Measurements from ENCODE around the gene LHX2.

LHX2 gene

DNA sequence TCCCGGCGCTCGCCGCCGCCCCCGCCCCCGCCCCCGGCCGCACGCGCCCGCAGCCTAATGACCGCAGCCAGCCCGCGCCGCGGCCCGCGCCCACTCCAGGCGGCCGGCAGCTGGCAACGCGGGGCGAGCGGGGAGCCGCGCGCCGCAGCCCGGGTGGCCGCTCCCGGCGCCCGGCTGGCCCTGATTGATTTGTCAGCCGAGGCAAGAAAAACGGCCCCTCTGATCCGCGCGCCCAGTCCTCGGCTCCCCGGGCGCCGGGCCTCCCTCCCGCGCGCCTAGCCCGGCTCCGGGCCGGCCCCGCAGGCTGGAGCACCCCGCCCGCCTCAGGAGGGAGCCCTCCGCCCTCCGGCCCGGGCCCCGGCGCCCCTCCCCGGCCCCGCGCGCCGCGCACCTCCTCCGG, 11.9 kb upstream of the LHX2 start:
- DNase-seq (ENCODE audit: low read depth) = no peak

DNA sequence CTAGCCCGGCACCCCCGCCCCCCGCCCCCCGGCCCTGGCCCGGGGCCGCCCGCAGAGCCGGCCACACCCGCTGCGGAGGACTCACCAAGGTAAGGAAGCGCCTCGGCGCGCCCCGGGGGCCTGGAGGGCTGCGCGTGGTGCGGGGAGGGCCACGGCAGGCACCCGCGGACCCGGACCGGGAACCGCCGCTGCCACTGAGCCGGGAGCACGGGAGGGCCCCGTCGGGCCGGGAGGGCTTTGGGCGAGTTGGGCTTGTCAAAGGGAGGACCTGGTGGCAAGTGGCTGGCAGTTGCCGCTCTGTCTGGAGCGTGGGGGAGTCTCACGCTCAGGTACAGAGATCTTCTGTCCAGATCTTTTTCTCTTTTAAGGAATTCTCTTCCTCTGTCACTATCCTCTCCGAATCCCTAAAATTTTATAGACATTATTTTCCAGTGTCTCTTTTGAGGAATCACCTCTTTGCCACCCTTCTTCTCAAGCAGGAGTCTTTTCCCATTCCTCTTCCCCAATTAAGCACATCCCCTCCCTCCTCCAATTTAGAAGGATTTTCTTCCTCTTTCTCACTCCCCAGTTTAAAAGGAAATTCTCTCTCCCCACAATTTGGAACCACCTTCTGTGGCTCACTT, 11.3 kb upstream of the LHX2 start:
- DNase-seq (ENCODE audit: low read depth) = no peak

DNA sequence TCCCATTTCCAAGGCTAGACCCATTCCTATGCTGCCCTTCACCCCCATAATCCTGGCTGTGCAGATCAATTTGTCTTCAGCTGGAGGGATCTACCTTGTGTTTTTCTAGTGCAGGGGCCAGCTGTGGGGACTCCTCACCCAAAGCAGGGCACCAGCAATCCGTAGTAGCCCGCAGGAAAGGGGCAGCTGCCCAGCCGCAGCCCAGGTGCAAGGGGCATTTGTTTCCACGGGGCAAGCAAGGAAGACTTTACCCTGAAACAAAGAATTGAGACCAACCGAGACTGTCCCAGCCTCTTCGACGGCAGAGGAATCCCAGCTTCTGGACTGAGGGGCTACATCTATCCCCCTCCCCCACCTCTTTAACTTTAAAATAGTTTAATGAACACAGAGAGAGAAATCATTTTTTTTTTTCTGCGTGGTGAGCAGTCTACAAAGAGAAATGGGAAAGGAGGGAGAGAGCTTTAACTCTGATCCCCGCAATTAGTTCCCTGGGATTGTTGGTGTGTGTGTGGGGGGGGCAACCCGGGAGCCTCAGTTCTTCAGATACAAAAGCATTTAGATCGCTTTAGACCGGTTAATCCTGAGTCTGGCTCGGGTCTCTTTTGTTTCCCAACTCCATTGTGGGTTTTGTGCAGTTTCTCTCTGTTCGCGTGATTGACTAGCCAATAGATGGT, 10.6 kb upstream of the LHX2 start:
- DNase-seq (ENCODE audit: low read depth) = no peak

DNA sequence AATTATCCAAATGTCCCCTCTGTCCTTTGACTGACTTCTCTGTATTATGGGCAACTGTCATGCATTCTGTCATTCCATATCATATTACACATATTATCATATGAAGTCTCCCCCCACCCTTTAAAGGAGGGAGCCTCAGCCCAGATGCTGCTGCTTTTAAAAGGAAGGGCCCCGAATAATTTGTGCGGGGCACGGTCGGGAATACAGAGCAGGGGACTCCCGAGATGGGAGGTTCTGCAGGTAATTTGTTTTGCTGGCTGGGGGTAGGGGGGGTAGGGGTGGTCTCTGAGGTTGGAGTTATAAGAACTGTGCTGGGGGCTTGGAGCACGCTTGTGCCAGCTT, 10.1 kb upstream of the LHX2 start:
- no peak for DNase-seq (ENCODE audit: low read depth)

DNA sequence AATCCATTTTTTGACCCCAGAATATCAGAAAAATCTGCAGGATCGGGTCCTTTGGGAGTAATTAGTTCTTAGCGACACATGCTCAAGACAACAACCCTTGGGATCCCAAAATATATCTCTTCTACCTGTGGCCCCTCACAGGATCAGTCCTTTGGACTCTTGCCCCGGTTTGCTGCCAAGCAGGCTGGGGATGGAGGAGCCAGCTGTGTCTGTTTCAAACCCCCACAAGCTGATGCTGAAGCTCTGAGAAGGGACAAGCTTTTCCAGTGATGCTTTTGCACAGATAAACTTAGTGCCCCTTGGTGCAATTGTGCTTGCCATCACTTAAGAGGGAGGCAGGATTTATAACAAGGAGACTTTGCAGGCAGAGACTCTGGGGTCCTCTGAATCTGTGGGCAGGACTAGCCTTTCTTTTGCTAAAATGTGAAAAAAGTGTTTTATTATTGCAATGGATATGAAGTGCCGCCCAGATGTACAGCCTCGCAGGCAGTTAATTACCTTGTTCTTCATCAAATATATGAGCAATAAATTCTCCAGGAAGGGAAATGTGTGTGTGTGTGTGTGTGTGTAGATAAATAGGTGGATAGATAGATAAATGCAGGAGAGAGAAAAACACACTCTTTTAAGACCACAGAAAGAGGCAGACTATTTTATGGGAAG, 9.6 kb upstream of the LHX2 start:
- DNase-seq (ENCODE audit: low read depth) = no peak

DNA sequence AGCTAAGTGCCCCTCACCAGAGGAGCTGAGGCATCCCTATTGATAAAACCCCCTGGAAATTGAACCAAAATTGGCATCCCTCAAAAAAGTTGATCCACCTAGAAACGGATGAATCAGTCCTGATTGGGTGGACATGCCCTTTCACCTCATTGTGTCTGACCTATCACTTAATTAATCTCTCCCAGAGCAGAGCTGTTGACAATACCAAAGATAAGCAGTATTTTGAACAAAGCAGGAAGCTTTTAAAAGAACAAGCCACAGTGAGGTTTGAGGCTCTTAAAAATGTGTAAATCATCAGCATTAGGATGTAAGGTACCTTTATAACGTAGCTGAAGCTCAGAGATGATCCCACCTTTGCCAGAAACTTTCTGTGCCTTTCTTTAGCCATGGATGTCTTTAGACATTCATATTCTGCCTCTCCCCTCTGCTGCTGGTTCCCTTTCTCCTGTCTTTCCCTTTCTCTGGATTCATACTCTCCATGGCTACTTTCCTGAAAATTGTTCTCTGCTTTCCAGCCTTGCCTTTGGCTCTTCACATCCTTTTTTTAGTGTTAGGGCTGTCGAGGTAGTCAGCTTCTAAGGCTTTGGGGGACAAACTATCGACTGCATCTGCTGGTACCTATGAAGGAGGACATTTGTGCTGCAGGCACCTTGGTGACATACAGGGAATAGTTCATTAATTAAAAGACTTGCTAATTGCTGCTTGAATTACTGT, 7.8 kb upstream of the LHX2 start:
- DNase-seq (ENCODE audit: low read depth) = no peak

DNA sequence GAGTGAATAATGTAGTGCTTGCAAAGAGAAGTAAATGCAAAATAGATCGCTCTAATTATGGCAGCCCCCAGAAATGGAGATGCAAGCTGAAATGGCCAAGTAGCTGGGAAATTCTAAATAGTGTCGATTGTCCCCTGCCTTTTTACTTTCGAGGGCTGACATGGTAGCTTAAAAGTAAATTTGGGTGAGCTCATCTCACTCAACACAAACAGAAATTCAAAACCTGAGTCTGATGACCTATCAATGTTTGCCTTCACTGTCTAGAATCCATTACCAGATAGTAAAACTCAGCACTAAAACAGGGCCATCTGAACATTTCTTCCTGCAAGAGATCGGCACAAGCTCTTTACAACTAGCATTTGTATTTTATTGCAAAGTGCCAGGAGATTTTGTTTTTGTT, 7.0 kb upstream of the LHX2 start:
- DNase-seq (ENCODE audit: low read depth) = no peak

DNA sequence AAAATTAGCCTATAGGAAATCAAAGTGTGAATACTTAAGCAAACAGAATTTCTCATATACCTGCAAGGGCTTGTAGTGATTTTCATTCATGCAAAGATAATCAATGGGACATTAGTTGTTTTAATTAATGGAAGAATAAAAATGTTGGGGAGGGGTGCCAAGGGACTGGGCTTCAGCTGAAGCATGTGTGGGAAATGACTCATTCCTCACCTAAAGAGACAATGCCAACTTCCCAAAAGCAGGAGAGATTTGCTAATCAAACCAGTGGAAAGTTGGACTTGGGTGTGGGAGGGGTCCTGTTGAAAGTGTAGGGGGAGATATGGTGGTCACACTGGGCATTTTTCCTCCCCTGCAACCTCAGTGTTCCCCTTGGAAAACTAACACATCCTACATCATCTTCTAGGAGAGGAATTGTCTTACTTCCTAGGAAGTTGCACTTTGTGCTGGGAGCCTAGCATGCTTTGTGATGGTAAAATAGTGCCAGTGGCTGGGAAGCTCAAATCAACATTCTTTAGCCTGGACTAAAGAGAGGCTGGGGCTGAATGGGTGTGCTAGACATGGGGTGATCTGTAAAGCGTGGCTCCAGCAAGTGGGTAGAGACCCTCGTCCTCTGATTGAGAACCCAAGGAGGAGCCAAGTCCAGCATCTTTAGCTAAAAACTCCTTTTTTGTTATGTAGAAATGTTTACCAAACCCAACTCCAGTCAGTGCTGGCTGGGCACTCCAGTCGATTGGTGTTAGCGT, 6.4 kb upstream of the LHX2 start:
- no peak for DNase-seq (ENCODE audit: low read depth)

DNA sequence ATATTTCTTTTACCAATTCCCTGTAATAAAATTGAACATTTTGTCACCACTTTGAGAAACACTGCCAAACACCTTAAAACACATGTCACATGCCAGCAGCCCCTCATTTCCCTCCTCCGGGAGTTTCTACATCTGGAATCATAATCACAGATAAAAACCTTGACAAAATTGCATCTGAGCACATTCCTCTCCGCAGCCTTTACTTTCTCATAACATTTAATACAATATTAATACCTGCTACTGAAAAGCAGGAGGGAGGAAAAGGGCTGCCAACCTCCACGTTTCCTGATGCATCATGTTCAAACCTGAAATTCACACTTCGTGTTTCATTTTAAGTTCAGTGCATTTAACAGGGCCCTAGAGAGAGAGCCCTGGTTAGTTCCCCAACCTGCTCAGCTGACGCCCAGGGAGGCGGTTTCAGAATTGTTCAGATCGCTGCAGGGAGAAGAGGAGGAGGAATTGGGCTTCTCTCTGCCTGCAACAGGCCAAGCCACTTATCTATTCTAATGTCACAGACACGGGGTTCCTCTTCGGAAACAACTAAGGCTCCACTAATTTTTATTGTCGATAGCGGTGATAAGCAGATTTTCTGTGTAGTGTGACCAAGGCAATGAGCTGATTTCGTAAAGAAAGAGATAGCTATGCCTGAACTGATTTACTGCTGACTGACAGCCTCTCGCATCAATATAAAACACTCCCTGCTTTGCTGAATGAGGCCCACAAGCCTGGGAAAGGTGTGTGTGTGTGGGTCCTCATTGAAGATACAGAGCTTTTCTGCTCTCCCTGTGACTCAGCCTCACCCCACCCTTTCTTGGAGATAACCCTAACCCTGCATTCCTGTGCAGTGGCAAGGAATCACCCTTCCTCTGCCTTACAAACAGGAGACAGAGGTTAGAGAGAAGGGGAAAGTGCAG, 4.9 kb upstream of the LHX2 start:
- no peak for DNase-seq (ENCODE audit: low read depth)

DNA sequence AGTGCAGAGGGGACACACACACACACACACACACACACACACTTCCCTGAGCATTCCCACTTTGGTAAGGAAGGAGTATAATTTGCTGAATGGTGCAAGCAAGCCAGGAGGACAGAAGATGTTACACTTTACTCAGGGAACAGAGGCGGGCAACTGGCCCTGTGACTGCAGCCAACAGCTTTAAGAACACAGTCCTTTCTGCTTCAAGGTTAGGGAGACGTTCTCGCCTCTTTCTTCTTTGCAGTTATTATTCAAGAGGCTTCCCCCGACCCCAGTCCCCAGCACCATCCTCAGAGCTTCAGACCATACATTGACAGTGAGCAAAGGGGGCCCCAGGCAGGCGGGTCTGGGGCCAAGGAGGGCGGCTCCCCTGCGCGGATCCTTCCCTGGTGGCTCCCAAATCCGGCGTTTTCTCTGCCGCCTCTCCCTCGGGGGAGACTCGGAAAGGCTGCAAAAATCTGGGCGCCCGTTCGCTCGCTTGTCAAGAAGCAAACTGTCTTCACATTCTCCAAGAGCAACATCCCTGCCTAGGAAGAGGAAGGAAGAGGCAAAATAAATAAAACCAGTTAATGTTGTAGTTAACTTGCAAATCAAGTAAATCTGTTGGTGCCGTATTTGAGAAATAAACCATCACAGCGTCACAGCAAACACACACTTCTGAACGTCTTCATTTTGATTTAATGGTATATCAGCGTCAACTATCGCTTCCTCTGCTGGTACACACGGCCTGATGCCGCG, 3.8 kb upstream of the LHX2 start:
- DNase-seq (ENCODE audit: low read depth) = no peak

DNA sequence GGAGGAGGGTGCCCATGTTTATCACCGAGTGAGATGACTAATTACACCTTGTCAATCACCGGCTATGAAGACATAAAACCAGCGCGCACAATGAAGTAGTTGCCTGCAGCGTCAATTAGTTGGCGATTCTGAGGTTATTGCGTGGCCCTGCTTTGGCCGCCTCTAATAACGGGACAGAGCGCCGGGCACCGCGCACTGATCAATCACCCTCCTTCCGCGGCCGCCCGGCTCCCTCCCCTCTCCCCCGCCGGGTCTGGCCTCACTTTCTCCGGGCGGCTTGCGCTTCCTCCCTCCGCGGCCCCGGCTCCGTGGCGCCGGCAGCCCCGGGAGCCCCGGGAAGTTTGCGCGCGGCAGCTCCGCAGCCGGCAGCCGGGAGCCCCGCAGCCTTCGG, 3.3 kb upstream of the LHX2 start:
- DNase-seq (ENCODE audit: low read depth) = no peak

DNA sequence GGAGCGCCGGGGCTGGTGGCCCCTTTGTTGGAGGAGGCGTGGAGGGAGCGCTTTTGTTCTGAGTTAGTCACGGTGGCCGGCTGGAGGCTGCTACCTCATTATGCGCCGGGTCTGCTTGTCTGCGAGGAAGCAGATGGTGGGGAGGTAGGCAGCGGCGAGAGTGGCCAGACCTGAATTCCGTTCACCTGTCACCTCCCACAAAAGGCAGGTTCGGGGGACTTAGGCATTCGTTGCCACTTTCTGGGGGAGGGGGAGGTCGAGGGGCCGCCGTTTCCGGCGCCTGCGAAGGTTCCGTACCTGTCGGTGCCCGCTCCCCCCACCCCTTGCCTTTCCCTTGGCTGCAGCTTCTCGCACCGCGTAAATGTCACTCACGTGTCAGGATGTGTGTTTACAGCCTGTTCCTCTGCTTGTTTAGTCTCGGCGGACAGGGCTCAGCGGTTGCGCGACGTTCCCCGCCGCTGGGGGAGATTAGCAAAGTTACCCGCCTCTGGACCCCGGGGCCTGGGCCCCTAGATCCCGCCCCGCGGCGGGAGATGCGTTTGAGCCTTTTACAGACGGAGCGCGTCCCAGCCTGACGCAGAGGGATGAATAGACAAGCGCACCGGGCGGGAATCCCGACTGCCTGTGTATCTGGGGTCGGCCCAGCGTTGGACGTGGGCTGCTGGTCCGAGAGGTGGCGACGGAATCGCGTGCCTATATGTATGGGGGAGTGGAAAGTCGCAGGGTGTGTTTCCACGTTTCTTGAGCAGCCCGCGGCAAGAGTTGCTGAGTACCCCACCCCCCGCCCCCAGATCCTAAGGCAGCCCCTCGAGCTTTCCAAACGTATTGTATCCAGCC, 2.7 kb upstream of the LHX2 start:
- no peak for DNase-seq (ENCODE audit: low read depth)

DNA sequence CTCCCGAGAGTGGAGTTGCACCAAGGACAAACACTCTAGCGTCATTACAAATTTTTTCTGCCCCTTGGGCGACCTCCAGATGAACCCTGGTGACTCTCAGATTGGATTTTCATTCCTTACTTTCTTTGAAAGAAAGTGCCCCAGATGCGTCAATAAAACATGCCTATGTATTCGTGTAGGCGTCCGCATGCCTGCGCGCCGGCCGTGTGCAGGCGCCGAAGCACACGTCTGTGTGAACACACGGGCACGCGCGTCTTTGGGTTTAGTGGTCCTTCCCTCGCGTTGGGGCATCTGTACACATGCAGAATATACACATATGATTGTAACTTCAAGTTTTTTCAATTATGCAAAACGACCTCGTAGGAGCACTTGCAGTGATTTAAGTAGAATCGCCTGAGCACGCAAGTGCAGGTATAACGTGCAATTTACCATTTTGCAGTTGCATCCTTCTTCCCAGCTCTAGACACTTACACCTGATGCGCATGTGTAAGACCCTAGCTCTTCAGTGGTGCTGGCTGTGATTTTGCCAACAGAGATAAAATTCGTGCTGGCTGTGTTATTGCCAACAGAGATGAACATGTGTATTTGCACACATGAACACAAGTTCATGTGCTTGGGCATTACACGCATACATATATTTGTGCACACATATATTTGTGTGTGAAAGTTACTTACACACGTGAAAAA, 1.9 kb upstream of the LHX2 start:
- DNase-seq (ENCODE audit: low read depth) = no peak

DNA sequence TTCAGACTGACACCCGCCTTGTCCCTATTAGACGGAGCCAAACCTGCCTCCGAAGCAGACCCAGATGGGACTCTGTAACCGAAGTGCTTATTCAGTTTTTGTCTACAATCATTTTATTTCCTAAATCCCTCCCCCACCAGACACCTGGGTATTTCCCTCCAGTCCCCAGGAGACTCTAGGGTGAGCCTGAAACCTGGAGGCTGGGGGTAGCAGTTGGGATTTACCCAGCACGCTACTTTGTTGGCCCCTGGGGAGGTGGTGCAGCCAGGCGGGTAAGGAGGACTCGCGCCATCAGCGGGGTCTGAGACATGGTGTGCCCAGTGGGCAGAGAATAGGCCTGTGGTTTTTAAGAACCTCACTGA, 1.3 kb upstream of the LHX2 start:
- no peak for DNase-seq (ENCODE audit: low read depth)

DNA sequence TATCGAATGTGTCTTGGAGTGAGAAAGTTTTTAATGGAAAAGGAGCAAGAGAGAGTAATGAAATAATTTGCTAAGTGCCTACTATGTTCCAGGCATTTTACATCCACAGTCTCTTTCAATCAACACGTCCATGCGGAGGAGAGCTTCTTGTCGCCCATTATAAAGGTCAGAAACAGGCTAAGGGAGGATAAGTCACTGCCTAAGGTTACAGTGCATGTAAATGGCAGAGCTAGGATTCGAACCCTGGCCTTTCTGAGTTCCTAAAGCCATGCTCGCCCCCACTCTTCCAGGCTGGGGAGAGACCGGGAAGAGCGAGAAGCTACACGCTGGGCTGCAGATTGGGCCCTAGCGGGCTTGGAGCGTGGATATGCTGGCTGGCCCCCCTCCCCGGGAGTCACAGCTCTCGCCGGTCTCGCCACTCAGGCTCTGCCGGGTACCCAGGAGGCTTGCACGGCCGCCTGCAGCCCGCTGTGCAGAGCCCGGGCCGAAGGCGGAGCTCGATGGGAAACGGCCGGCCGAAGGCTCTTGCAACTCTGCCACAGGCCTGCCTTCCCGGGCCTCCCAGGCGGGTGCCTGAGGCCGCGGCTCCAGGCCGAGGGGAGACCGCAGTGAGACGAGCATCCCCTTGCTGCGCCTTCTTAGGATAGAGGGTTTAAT, 775 bp upstream of the LHX2 start:
- DNase-seq (ENCODE audit: low read depth) = no peak

DNA sequence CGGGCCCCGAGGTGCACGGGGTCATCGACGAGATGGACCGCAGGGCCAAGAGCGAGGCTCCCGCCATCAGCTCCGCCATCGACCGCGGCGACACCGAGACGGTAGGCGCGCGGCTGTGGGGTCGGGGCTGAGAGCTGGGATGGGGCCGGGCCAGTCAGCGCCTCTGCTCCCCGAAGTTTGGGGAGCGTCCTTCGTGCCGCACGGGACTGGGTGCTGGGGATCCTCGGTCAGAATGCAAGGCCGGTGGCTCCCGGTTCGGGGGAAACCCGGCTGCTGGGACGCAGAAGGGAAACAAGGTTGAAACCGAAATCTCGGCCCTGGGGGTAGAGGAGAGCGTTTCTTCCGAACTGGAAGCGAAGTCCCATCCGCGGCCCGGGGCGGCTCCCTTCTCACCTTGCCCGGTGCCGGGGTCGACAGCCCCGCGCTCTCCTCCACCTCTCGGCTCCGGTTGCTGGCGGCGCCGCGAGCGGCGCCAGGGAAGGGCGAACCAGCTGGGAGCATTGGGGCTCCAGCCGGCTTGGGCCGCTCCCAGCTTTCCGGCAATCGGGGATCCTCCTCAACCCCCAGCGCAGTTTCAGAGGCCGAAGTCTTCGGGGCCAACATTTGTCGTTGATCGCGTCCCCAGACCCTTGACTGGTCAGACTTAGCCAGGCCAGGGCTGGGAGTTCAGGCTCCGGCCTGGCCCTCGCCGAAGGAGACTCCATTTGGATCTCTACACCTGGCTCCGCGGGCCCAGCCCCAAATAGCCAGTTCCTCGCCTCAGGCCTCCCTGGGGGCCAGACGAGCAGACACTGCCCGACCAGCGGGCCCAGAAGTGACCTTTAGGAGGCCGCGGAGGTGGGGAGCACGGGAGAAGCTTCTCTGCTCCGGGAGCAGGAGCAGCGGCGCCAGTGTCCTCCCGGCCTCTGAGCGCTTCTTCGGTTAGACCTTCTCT, 1.1 kb downstream of the LHX2 start:
- DNase-seq (ENCODE audit: low read depth) = no peak

Measured in stromal cell of bone marrow (primary cell).